ENCODE data around the gene AP1AR. TPM values are rescaled to one million over a fixed set of nuclear protein-coding genes. Genes with fewer than 3 reads are reported as not detected.
"Not testable (repeated sequence)": the region's sequence is repeated elsewhere in the genome, so short reads cannot be mapped to it uniquely, and the experiment has no call there.

AP1AR gene
- total RNA-seq, 1 donor from 2014 or later: 15.4 TPM

DNA sequence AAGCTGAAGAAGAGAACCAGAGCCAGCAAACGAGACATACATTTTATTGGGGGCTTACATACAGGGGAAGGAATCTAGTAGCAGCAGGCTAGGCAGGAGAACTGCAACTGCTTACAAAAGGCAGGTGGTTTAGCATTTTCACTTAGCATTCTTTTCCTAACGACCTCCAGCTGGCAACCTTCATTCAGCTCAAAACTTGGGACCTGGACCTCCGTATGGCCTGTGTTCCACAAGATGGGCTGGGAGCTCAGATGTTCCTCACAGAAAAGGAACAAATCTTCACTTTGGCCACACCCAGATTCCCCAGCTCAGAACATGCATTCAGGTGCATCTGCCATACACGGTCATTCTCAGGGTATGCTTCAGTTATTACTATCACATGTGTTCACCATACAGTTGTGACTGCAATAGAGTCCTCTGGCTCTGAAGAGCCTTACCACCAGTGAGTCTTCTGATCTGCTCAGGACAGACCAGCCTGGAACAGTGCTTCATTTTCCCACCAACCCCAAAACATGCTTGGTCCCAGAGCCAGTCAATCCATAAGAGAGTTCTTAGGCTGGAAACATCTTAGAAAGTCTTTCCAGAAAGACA, 29.6 kb upstream of the AP1AR start:
- Mint-ChIP-seq H3K4me3 (no peak overlapping the region), H3K36me3 (no peaks in the 10 kb centered on the region), H3K4me1 (peaks cover 20% of the 10 kb centered on the region), H3K27me3 (ENCODE audit: low read depth) (no peaks in the 10 kb centered on the region), H3K9me3 (no peaks in the 10 kb centered on the region), H3K27ac (no peak overlapping the region)
- no peak for DNase-seq (ENCODE audit: low spot score in 2 of 2, unreplicated experiment in 2 of 2)
- TF ChIP-seq, protein P1, sequence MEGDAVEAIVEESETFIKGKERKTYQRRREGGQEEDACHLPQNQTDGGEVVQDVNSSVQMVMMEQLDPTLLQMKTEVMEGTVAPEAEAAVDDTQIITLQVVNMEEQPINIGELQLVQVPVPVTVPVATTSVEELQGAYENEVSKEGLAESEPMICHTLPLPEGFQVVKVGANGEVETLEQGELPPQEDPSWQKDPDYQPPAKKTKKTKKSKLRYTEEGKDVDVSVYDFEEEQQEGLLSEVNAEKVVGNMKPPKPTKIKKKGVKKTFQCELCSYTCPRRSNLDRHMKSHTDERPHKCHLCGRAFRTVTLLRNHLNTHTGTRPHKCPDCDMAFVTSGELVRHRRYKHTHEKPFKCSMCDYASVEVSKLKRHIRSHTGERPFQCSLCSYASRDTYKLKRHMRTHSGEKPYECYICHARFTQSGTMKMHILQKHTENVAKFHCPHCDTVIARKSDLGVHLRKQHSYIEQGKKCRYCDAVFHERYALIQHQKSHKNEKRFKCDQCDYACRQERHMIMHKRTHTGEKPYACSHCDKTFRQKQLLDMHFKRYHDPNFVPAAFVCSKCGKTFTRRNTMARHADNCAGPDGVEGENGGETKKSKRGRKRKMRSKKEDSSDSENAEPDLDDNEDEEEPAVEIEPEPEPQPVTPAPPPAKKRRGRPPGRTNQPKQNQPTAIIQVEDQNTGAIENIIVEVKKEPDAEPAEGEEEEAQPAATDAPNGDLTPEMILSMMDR (IDR thresholded peaks at IDR 0.05; ENCODE audit: unreplicated experiment): no peak

GRCh38 chr4:112203593-112203992, 28.0 kb upstream of the AP1AR start:
- DNase-seq (ENCODE audit: low spot score in 2 of 2, unreplicated experiment in 2 of 2): no peak
- peaks cover 20% of the 10 kb centered on the region for H3K4me1 Mint-ChIP-seq
- no peaks in the 10 kb centered on the region for H3K27me3 Mint-ChIP-seq (ENCODE audit: low read depth)
- H3K36me3 Mint-ChIP-seq: no peaks in the 10 kb centered on the region
- TF ChIP-seq, protein P1 (IDR thresholded peaks at IDR 0.05; ENCODE audit: unreplicated experiment): no peak
- no peak overlapping the region for H3K27ac Mint-ChIP-seq
- H3K4me3 Mint-ChIP-seq: no peak overlapping the region
- H3K9me3 Mint-ChIP-seq: no peaks in the 10 kb centered on the region

- H3K27ac Mint-ChIP-seq: no peak overlapping the region
- H3K36me3 Mint-ChIP-seq: no peaks in the 10 kb centered on the region
- peaks cover 4% of the 10 kb centered on the region for H3K4me1 Mint-ChIP-seq
- peaks cover 2% of the 10 kb centered on the region for H3K27me3 Mint-ChIP-seq (ENCODE audit: low read depth)
- no peaks in the 10 kb centered on the region for H3K9me3 Mint-ChIP-seq
- no peak for DNase-seq (ENCODE audit: low spot score in 2 of 2, unreplicated experiment in 2 of 2)
- no peak overlapping the region for H3K4me3 Mint-ChIP-seq
- TF ChIP-seq, protein P1 (IDR thresholded peaks at IDR 0.05; ENCODE audit: unreplicated experiment): no peak
These were observed 25.2 kb upstream of the AP1AR start for GRCh38 chr4:112206431-112206830.

DNA sequence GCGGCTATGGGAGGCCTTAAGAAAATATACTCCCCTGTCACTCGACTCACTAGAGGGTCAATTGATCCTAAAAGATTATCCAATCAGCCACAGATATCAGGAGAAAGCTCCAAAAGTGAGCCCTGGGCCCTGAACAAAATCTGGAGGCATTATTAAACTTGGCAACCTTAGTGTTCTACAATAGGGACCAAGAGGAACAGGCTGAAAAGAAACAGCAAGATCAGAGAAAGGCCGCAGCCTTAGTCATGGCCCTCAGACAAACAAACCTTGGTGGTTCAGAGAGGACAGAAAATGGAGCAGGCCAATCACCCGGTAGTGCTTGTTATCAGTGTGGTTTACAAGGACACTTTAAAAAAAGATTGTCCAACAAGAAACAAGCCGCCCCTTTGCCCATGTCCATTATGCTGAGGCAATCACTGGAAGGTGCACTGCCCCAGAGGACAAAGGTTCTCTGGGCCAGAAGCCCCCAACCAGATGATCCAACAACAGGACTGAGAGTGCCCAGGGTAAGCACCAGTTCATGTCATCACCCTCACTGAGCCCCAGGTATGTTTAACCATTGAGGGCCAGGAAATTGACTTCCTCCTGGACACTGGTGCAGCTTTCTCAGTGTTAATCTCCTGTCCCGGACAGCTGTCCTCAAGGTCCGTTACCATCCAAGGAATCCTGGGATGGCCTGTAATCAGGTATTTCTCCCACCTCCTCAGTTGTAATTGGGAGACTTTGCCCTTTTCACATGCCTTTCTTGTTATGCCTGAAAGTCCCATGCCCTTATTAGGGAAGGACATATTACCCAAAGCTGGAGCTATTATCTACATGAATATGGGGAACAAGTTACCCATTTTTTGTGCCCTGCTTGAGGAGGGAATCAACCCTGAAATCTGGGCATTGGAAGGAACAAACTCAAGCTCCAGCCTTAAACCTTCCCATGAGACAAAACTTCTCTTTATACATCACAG, 23.2 kb upstream of the AP1AR start:
- not testable (repeated sequence) for H3K27ac Mint-ChIP-seq; H3K9me3 Mint-ChIP-seq; H3K4me3 Mint-ChIP-seq; DNase-seq (ENCODE audit: low spot score in 2 of 2, unreplicated experiment in 2 of 2); H3K4me1 Mint-ChIP-seq; H3K27me3 Mint-ChIP-seq (ENCODE audit: low read depth); H3K36me3 Mint-ChIP-seq

DNA sequence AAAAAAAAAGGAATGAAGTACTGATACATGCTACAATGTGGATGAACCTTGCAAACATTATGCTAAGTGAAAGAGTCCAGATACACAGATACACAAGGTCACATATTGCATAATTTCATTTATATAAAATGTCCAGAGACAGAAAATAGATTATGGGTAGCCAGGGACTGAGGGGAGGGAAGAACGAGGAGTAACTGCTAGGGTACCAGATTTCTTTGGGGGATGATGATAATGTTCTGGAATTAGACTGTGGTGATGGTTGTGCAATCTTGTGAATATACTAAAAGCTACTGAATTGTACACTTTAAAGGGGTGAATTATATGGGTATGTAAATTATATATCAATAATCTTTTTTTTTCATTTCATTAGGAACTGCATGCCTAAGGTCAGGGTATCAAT, 20.8 kb upstream of the AP1AR start:
- no peak overlapping the region for H3K4me3 Mint-ChIP-seq
- no peaks in the 10 kb centered on the region for H3K4me1 Mint-ChIP-seq
- TF ChIP-seq, protein P1 (IDR thresholded peaks at IDR 0.05; ENCODE audit: unreplicated experiment): no peak
- H3K27ac Mint-ChIP-seq: no peak overlapping the region
- peaks cover 2% of the 10 kb centered on the region for H3K27me3 Mint-ChIP-seq (ENCODE audit: low read depth)
- H3K9me3 Mint-ChIP-seq: no peaks in the 10 kb centered on the region
- DNase-seq (ENCODE audit: low spot score in 2 of 2, unreplicated experiment in 2 of 2): no peak
- no peaks in the 10 kb centered on the region for H3K36me3 Mint-ChIP-seq

GRCh38 chr4:112213091-112213490, 18.5 kb upstream of the AP1AR start:
- Mint-ChIP-seq H3K36me3 (no peaks in the 10 kb centered on the region), H3K27me3 (ENCODE audit: low read depth) (peaks cover 2% of the 10 kb centered on the region), H3K4me3 (no peak overlapping the region), H3K4me1 (no peaks in the 10 kb centered on the region), H3K9me3 (no peaks in the 10 kb centered on the region), H3K27ac (no peak overlapping the region)
- DNase-seq (ENCODE audit: low spot score in 2 of 2, unreplicated experiment in 2 of 2): no peak
- TF ChIP-seq, protein P1 (IDR thresholded peaks at IDR 0.05; ENCODE audit: unreplicated experiment): no peak
